HUDEP-2 (cell line): Measurements from ENCODE around the gene PDE1C.

Source experiments
- DNase-seq, 76 experiments: peaks; one replicate each; lab custom pipeline; 2025; ENCODE audit not compliant: unreplicated experiment in 76 of 76; lab: John Stamatoyannopoulos, UW

PDE1C gene

DNA sequence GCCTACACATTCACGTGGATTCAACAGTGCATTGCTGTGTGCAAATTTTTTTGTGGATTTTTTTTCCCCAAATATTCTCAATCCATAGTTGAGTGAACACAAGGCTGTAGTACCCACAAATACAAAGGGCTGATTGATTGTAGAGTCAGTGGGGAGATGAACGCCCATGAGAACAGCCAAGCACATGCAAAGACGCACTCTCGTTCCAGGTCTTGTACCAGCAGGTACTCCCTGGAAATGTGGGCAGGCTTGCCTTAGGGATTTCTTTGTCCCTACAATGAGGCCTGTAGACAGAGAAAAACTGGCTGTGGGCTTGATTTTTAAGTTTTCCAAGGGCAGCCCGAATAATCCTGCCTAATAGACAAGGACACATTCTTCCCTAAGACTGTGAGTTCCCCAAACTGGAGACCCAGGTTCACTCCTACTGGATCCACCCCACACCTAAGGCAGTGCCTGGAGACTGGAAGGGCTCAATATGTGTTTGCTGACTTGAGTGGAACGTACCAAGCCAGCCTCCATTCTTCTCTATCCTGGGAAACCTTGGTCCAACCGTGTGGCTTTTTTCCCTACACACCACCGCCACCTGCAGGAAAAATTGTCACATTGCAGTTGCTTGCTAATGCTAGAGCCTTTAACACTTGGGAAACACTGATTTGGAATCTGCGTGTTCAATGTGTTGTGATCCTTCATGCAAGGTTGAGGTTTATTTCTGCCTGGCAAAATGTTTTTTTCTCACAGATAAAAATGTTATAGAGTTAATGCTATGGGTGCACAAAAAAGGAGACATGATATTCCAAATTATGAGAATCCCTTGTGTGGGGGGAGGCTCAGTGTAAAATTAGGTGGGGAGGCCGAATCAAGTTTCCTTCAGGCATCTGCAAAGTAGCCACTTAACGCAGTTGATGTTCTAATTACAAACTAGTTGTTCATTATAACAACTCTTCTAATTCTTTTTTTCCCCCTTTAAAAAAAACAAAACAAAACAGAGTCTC lies 333.9 kb downstream of the PDE1C start:
- peak in 30 of 76 experiments; percentile 2 to 63 (median 16) for DNase-seq

DNA sequence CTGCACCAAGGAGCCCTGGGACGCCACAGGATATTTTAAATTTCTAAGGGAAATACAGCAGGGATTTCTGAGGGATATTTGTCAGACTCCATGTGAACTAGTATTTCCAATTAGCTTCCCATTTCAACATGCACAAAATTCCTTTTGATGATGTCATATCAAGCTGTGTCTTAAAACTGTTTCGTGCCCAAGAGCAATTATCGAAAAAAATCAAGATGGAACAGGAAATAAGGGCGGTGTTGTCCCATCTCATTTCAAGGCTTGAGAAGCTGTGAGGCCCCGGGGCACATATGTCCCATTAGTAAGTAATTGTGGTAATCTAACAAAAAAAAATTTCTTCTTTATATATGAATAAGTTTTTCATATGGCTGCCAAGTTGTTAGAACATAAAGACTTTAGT lies 335.8 kb downstream of the PDE1C start:
- DNase-seq, result no peak

DNA sequence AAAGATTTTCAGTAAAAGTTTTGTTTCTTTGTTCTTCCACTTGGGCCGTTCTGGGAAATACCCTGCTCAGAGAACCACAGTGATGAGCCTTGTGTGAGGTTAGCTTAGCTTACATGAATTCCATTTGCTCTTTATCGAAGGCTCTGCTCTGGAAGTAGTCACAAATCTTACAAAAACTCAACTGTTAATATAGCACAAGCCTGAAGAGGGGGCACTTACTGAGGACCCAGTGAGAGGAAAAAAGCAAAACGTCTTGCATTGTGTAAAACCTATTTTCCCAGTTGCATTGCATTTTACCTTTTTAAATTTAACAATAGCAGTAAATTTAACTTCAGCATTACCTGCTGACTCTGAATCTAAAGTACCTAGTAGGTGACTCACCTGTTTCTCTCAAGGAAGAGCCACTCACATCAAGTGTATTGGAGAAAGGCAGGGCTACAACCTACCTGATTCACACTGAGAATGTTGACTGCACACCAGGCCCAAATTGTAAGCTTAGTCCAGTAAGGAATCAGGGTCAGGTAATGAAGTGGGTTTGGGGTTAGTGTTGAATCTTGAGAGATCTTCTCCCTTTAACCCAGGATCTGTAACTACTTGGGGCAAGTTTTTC lies 340.9 kb downstream of the PDE1C start:
- no peak for DNase-seq

- DNase-seq, result no peak
Measured at GRCh38 chr7:31724696-31725095, 345.5 kb downstream of the PDE1C start.

GRCh38 chr7:31720366-31720765 lies 349.8 kb downstream of the PDE1C start:
- DNase-seq, result no peak

GRCh38 chr7:31716355-31716754 lies 353.9 kb downstream of the PDE1C start:
- DNase-seq, result no peak

DNA sequence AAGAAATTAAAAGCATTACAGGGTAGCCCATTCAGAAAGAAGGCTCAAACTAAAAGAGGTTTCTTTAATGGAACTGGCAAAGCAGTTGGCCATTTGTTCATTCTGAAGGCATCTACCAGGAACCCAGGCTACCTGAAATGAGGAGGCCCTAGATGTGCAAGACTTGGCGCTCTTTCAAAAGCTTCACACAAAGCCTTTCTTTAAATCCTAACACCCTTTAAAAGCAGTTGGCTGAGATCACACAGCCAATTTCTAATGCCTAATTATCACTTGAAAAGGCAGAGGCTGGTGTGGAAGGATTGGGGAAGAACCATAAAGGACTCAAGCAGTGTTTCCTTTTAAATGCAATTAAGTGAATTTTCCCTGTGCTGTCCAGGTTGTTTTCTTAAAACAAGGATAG lies 360.0 kb downstream of the PDE1C start:
- DNase-seq, result no peak

- DNase-seq, result no peak
Measured at GRCh38 chr7:31707089-31707488, 363.1 kb downstream of the PDE1C start.

DNA sequence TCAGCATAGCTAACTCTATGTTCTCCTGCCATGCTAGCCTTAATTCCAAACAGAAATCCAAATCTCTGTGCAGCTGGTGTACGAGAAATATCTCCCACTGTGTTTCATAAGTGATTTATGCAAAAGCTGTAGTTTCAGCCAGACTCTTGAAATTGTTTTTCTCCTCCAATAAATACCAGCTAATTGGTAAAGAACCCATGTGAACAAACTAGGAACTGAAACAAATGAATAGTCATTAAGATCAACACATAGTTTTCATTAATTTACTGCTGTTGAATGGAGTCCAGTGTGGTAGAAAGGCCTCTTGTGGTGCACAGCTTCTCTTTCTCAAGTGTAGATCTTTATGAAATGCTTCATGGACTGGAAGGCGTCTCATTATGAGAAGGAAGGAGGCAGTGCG lies 364.8 kb downstream of the PDE1C start:
- DNase-seq, result no peak

GRCh38 chr7:31702354-31702753 lies 367.9 kb downstream of the PDE1C start:
- DNase-seq, result no peak
